HepG2 (cell line): ENCODE data around the gene SMCHD1. TPM values are rescaled to one million over a fixed set of nuclear protein-coding genes. Genes with fewer than 3 reads are reported as not detected.

ENCODE experiments used
- ATAC-seq: fragments of 200-7000 bp; cut with Tn5 transposase; 3 replicates; pipeline ENCODE4 v1.9.1; 2020; ENCODE audit warnings: mild to moderate bottlenecking, moderate library complexity
- BruUV-seq: library from RNA; stranded (reverse); fragments of 400-500 nt; replicated peaks from 2 replicates; lab custom pipeline; 2021; lab: Mats Ljungman, UMichigan
- CTCF ChIA-PET: fragments of 300-600 bp; formaldehyde crosslinking; extraction: SDS; loops from one replicate; lab custom pipeline; 2021; ENCODE audit warnings: low total read pairs, inconsistent platforms, low intra/inter-chr PET ratio; lab: Yijun Ruan, JAX
- POLR2A ChIA-PET: fragments of 350-600 bp; sonication (Branson Sonifier 250); formaldehyde crosslinking; loops from one replicate; lab custom pipeline; 2020; ENCODE audit warnings: antibody characterized with exemption, inconsistent platforms; lab: Yijun Ruan, JAX
- DNase-seq: peaks from one replicate; pipeline ENCODE4 v3.0.0-alpha.2; 2015; ENCODE audit warnings: low spot score
- FAIRE-seq: peaks from 3 replicates; lab custom pipeline; 2011; peaks lifted over from hg19 to GRCh38; lab: Jason Lieb, UNC
- H2AFZ ChIP-seq: one replicate; pipeline ENCODE4 v1.6.1; 2011; ENCODE audit warnings: low read length, inconsistent platforms
- H3K27ac ChIP-seq: fragments of 300-600 bp; 3 replicates; pipeline ENCODE4 v1.8.0; 2011; ENCODE audit warnings: mixed run types, mild to moderate bottlenecking, mixed read lengths, low read length, inconsistent platforms; ENCODE audit not compliant: insufficient read depth; ENCODE audit errors: extremely low read length
- H3K27me3 ChIP-seq, 2 experiments: fragments of 200-600 bp in 1 of 2; 2 replicates in 1 of 2; 3 replicates in 1 of 2; pipeline versions ENCODE4 v1.6.0 to v1.8.0; 2011; ENCODE audit warnings: low read length in 2 of 2, mild to moderate bottlenecking in 2 of 2, moderate library complexity in 2 of 2, inconsistent platforms in 1 of 2; ENCODE audit not compliant: insufficient read depth in 2 of 2, control insufficient read depth in 1 of 2
- H3K36me3 ChIP-seq, 2 experiments: fragments of 200-600 bp in 1 of 2; replicated peaks in 1 of 2; 2 replicates in 1 of 2; 3 replicates in 1 of 2; pipeline versions ENCODE4 v1.5.1 to v1.8.0; 2011; ENCODE audit warnings: low read length in 2 of 2, inconsistent platforms in 1 of 2; ENCODE audit not compliant: insufficient read depth in 2 of 2, control insufficient read depth in 1 of 2
- H3K4me1 ChIP-seq: 2 replicates; pipeline ENCODE4 v1.5.1; 2012; ENCODE audit warnings: low read length, inconsistent platforms; ENCODE audit not compliant: insufficient read depth
- H3K4me2 ChIP-seq: 2 replicates; pipeline ENCODE4 v1.6.0; 2011; ENCODE audit warnings: low read depth, low read length, inconsistent platforms
- H3K4me3 ChIP-seq, 3 experiments: fragments of 200-600 bp in 1 of 3; sonication (generic), shearing (Covaris generic) in 1 of 3; replicated peaks in 1 of 3; 2 replicates each; pipeline ENCODE4 v1.5.1; 2011 to 2016; ENCODE audit warnings: low read length in 3 of 3, inconsistent platforms in 2 of 3, low read depth in 2 of 3, mild to moderate bottlenecking in 2 of 3, control low read depth in 1 of 3, mixed read lengths in 1 of 3; ENCODE audit not compliant: insufficient read depth in 1 of 3
- H3K79me2 ChIP-seq: one replicate; pipeline ENCODE4 v1.6.1; 2011; ENCODE audit warnings: low read length, inconsistent platforms; ENCODE audit not compliant: insufficient read depth
- H3K9ac ChIP-seq: 2 replicates; pipeline ENCODE4 v1.6.0; 2011; ENCODE audit warnings: mild to moderate bottlenecking, low read depth, low read length, inconsistent platforms; ENCODE audit not compliant: insufficient read depth
- H3K9me3 ChIP-seq: 2 replicates; pipeline ENCODE4 v1.5.1; 2012; ENCODE audit warnings: mild to moderate bottlenecking, low read length
- H4K20me1 ChIP-seq: 2 replicates; pipeline ENCODE4 v1.6.0; 2011; ENCODE audit warnings: inconsistent platforms, mild to moderate bottlenecking, low read length, moderate library complexity; ENCODE audit not compliant: insufficient read depth
- AFF4 ChIP-seq: sonication (generic); formaldehyde crosslinking; IDR thresholded peaks from 2 replicates; pipeline ENCODE4 v1.4.0; 2020; ENCODE audit warnings: missing genetic modification reagents
- STAG1 ChIP-seq: sonication (generic); formaldehyde crosslinking; IDR thresholded peaks from 2 replicates; pipeline ENCODE4 v1.4.0; 2020; ENCODE audit warnings: missing genetic modification reagents
- ZNF501 ChIP-seq: sonication (generic); formaldehyde crosslinking; IDR thresholded peaks from 2 replicates; pipeline ENCODE4 v1.5.1; 2020; ENCODE audit warnings: mild to moderate bottlenecking, moderate library complexity, missing genetic modification reagents
- WGBS: methylation state at CpG from one replicate; pipeline ENCODE4 v1.1.6; 2017; ENCODE audit warnings: low lambda C conversion rate; 5-methylcytosine and 5-hydroxymethylcytosine counted together
- in situ Hi-C: cut with HindIII; loops from 2 replicates; pipeline ENCODE4 v1.10.0; 2017; ENCODE audit warnings: low pct_unique_long_range_greater_than_20kb; ENCODE audit not compliant: extremely low pct_ligation_motif_present
- intact Hi-C: fragments of 100-400 bp; cut with micrococcal nuclease; formaldehyde crosslinking; loops from one replicate; pipeline ENCODE4 v1.10.0; 2022; ENCODE audit not compliant: unreplicated experiment
- polyA plus RNA-seq, 8 experiments: library from polyadenylated mRNA; depleted of rRNA in 3 of 8; stranded (reverse) in 7 of 8; unstranded in 1 of 8; fragments of >200 nt; fragmentation: Illumina TruSeq in 4 of 8; extraction: Trizol in 4 of 8; gene quantifications; 2 replicates each; pipeline versions ENCODE4 v1.2.1 to v1.2.3, GENCODE V29; 2011 to 2016; ENCODE audit warnings: low read depth in 4 of 8, missing spikeins in 1 of 8, mixed read lengths in 1 of 8; ENCODE audit not compliant: insufficient read depth in 1 of 8
- total RNA-seq, 5 experiments: library from RNA; depleted of rRNA; stranded (reverse); fragments of >200 nt; fragmentation: Illumina TruSeq; extraction: Trizol; gene quantifications; 2 replicates each; pipeline ENCODE4 v1.2.3, GENCODE V29; 2016; ENCODE audit warnings: low read depth in 1 of 5
- TF ChIP-seq, protein P1 (sequence below): sonication (generic); formaldehyde crosslinking; IDR thresholded peaks from 2 replicates; pipeline ENCODE4 v1.5.0; 2020; ENCODE audit warnings: mild to moderate bottlenecking, missing genetic modification reagents, moderate library complexity

SMCHD1 gene
- total and polyA plus RNA-seq, 2 of the 13 experiments (the other 11 are each of a cell fraction or from before 2014, with no cell fraction given), result 21.4 to 93.6 TPM

- ATAC-seq (peak; percentile 87), FAIRE-seq (peak; percentile 23), DNase-seq (no peak)
- BruUV-seq, result no TSS peak
- H3K4me3 ChIP-seq, result no peak overlapping the region
- peaks cover 0 to 3% of the 10 kb centered on the region in 2 experiments; a peak in 2 of 5 replicates for H3K27me3 ChIP-seq
- H2AFZ ChIP-seq, result peak overlapping the region; percentile 20
- ChIA-PET POLR2A (no interaction called here), CTCF (no interaction called here)
- WGBS, result 44% methylated on average over 2 of the region's 2 CpGs
- TF ChIP-seq, protein P1, sequence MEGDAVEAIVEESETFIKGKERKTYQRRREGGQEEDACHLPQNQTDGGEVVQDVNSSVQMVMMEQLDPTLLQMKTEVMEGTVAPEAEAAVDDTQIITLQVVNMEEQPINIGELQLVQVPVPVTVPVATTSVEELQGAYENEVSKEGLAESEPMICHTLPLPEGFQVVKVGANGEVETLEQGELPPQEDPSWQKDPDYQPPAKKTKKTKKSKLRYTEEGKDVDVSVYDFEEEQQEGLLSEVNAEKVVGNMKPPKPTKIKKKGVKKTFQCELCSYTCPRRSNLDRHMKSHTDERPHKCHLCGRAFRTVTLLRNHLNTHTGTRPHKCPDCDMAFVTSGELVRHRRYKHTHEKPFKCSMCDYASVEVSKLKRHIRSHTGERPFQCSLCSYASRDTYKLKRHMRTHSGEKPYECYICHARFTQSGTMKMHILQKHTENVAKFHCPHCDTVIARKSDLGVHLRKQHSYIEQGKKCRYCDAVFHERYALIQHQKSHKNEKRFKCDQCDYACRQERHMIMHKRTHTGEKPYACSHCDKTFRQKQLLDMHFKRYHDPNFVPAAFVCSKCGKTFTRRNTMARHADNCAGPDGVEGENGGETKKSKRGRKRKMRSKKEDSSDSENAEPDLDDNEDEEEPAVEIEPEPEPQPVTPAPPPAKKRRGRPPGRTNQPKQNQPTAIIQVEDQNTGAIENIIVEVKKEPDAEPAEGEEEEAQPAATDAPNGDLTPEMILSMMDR, result peak; percentile 20; the same call in 1 of the 2 replicates
- TF ChIP-seq AFF4 (no peak), STAG1 (CRISPR knock-in tag) (peak; percentile 34), ZNF501 (CRISPR knock-in tag) (peak; percentile 46; the same call in 1 of the 2 replicates)
- H3K9me3 ChIP-seq, result peaks cover 4% of the 10 kb centered on the region; the same call in 1 of the 2 replicates
- peaks cover 18% of the 10 kb centered on the region for H3K4me1 ChIP-seq
- H3K27ac ChIP-seq, result no peak overlapping the region
- in situ Hi-C loops, result no loop called here
- peak overlapping the region; percentile 48 for H3K4me2 ChIP-seq
- no peaks in the 10 kb centered on the region for H3K36me3 ChIP-seq
- no peaks in the 10 kb centered on the region for H4K20me1 ChIP-seq
- no peak overlapping the region for H3K9ac ChIP-seq
- intact Hi-C loops, result no loop called here
- H3K79me2 ChIP-seq, result no peaks in the 10 kb centered on the region
These were observed 166.2 kb downstream of the SMCHD1 start for GRCh38 chr18:2821695-2822094.
